Right lung (tissue), 5 donors: ENCODE data around the gene MYH9. TPM values are rescaled to one million over a fixed set of nuclear protein-coding genes. Genes with fewer than 3 reads are reported as not detected.
"Not testable (repeated sequence)": the region's sequence is repeated elsewhere in the genome, so short reads cannot be mapped to it uniquely, and the experiment has no call there.

Experiments
- DNase-seq, 2 donors: peaks; one replicate each; pipeline ENCODE4 v3.0.0-alpha.2; 2013
- polyA plus RNA-seq, 5 donors: library from polyadenylated mRNA; unstranded; fragments of 120-200 nt; gene quantifications; one replicate each; pipeline versions ENCODE4 v1.2.1 to v1.2.3, GENCODE V29; 2013; ENCODE audit warnings: inconsistent platforms in 1 of 5, low replicate concordance in 1 of 5; ENCODE audit not compliant: insufficient read length in 5 of 5, insufficient read depth in 1 of 5

Gene MYH9
- polyA plus RNA-seq, 5 donors, result 171 to 285 (median 216) TPM

DNA sequence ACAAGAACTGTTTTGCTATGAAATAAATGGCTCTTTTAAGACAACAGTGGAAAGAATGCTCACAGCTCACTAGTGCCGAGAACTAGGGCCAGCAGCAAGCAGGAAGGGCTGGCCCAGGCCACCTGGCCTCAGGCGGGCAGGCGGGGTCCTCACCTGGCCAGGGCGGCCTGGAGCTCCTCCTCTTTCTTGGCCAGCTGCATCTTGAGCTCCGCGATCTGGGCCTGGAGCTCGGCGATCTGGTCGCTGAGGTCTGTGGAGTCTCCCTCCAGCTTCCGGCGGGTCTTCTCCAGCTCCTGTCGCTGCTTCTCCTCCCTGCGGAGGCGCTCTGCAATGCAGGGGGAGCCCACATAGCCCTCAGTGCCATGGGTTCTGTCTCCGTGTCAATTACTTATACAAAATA, 91.1 kb downstream of the MYH9 start:
- no peak for DNase-seq

DNA sequence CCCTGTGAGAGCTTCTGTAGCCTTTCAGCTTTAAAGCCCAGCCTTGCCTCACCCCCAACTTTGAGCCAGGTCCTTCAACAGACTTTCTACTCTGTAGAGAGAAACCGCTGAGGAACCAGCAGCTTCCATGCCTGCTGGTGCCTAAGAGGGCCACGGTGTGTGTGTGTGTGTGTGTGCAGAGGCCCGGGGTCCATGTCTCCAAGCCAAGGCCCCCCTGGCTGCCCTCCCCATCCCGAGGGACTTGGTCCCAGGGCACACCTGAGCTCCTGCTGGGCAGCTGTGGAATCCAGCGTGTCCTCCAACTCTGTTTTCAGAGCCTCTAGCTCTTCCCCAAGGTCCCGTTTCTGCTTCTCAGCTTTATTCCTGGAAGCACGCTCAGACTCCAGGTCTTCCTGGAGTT, 92.5 kb downstream of the MYH9 start:
- DNase-seq, result no peak

DNA sequence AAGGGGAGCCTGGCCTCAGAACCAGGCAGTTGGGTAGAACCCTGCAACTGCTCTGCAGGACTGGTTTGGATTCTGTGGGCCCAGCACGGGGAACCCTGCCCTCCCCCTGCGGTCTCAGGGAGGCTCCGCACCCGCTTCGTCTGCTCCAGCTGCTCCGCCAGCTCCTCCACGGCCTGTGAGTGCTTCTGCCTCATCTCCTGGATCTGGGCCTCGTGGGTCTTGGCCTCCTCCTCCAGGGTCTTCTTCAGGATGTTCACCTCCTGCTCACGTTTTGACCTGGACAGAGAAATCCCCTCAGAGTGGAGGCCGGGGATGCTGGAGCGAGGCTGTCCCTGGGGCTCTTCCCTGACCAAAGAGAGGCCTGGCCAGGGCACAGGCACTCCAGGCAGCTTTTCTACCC, 93.0 kb downstream of the MYH9 start:
- DNase-seq, result no peak

DNA sequence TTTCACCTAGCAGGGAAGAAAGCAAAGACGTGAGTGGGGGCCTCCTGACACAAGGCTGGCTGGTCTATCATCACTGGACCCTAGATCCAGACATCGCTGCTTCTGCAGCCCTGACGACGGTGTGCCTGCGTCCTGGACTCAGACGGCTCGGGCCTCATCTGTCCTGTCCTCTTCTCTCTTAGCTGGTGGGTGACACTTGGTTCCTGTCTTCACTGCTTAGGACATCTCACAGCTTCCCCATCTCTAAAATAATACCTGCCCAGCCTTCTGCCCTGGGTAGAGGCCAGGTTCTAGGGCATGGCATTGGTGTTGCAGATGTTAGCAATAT, 93.5 kb downstream of the MYH9 start:
- no peak for DNase-seq

DNA sequence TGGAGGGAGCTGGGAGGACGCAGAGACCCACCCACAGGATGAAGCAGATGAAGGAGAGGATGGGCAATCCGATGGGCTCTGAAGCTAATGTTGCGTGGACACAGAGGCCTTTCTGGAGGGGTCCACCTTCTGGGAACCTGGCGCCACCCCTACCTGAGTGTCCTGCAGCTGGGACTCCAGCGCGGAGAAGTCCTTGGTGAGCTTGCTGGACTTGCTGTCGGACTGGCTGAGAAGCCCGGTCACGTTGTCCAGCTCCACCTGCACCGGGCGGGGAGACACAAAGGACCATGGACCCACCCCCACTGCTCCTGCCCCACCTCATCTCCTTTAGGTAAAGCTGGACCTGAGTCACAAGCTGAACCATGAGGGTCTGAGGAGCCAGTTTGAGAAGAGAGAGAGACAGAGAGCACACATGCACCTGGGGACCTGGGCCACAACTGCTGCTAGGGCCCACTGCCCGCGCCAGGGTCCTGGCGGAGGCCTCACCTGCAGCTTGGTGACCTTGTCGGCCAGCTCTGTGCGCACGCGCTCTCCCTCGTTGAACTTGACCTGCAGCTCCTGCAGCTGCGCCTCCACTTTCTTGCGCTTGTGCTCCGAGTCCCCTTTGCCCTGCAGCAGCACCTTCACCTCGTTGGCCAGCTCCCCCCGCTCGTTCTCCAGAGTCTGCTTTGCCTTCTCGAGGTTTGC, 94.0 kb downstream of the MYH9 start:
- DNase-seq, result no peak

DNA sequence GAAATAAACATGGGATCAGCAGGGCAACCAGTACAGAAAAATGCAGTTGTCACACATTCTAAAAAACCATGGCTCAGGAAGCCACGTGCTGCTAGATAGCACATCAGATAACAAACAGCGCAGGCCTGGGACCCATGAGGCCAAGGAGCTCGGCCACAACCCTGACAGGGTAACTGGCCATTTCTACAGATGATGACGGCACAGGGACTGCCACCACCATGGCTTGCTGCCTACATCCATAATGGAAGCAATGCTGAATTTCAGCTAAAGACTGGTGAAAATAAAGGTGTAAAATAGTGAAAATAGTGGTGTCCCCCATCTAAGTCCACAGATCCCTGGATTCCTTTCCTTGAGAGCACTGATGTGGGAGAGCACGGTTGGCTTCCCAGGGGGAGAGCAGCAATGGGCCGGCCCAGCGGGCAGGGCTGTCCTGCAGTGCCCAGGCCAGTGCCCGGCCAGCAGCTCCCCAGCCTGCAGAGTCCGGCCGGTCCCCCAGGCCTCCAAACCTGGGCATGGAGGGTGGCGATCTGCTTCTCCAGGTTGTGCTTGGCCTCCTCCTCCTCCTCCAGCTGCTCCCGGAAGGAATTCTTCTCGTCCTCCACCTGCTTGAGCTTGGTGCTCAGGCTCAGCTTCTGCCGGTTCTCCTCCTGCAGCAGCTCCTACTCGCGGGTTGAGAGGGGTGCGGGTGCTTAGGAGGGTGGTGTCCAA, 94.8 kb downstream of the MYH9 start:
- DNase-seq, result no peak

DNA sequence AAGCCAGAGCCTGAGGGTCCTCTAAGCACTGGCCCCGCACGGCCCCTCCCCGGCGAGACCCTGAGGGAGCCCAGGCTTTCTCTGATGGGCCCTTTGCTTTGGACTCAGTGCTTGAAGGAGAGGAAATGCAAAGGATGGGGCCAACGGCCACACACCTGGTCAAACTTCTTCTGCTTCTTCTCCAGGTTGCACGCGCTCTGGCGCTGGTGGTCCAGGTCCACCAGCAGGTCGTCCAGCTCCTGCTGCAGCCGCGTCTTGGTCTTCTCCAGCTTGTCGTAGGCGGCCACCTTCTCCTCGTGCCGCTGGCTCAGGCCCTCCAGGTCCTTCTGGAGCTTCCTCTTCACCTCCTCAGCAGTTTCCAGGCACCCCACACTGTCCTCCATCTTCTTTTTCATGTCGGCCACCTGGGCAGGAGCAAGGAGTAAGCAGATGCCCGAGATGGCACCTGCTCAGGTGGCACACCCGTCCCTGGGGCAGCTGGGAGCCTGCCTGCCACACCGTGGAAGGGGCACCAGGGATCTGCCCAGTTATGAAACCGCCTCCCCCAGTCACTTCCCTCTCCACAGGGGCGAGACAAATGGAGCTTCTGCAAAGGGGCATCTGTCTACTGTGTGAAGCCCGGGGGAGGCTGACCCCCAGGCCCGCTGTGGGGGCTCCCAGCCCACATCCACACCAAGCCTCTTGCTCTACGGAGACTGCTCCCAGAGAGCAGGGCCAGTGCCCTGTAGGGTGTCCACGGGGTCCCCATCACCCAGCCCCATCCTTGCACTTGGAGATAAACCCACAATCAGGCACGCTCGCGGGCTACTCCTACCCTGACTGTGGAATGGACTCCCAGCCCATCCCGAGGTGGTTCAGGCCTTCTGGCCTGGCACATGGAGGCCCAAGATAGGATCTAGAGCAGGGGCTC, 95.7 kb downstream of the MYH9 start:
- DNase-seq, result no peak

DNA sequence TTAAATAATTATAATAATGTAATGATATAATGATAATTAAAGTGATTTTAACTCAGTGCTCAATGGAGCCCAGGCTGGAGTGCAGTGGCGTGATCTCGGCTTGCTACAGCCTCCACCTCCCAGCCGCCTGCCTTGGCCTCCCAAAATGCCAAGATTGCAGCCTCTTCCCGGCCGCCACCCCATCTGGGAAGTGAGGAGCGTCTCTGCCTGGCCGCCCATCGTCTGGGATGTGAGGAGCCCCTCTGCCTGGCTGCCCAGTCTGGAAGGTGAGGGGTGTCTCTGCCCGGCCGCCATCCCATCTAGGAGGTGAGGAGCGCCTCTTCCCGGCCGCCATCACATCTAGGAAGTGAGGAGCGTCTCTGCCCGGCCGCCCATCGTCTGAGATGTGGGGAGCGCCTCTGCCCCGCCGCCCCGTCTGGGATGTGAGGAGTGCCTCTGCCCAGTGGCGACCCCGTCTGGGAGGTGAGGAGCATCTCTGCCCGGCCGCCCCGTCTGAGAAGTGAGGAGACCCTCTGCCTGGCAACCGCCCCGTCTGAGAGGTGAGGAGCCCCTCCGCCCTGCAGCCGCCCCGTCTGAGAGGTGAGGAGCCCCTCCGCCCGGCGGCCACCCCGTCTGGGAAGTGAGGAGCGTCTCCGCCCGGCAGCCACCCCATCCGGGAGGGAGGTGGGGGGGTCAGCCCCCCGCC, 97.2 kb downstream of the MYH9 start:
- not testable (repeated sequence) for DNase-seq

DNA sequence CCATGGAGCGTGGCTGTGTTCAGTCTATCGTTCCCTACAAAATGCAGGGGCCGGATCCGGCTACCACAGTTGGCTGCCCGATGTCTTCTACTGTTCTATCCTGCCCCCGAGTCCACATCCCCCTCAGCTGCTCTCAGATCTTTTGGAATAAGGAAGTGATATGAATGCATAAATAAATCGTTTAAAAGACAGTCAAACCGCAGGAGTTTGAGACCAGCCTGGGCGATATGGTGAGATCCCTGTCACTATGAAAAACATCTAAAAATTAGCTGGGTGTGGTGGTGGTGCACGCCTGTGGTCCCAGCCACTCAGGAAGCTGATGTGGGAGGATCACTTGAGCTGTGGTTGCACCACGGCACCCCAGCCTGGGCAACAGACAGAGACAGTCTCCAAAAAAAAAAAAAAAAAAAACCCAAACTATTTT, 97.8 kb downstream of the MYH9 start:
- DNase-seq, result not testable (repeated sequence)

DNA sequence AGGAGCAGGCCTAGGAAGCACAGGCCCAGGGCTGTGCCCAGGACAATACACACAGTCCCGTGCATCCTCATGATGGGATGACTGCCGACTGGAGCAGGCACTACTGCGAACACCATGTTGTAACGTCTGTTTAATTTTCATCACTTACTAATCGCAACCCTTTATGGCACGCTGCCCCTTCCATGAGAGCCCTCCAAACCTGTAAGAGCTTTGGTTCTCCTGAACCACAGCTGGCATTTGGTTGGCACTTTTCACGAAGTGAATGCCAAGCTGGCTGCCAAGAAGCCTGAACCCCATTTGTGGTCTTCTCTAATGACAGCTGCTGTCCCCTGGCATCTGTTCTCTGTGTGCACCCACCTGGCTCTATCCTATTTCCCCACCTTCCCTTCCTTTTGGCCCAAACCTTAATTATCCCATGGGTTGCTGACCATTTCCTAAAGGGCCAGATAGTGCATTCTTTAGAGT, 98.3 kb downstream of the MYH9 start:
- no peak for DNase-seq

DNA sequence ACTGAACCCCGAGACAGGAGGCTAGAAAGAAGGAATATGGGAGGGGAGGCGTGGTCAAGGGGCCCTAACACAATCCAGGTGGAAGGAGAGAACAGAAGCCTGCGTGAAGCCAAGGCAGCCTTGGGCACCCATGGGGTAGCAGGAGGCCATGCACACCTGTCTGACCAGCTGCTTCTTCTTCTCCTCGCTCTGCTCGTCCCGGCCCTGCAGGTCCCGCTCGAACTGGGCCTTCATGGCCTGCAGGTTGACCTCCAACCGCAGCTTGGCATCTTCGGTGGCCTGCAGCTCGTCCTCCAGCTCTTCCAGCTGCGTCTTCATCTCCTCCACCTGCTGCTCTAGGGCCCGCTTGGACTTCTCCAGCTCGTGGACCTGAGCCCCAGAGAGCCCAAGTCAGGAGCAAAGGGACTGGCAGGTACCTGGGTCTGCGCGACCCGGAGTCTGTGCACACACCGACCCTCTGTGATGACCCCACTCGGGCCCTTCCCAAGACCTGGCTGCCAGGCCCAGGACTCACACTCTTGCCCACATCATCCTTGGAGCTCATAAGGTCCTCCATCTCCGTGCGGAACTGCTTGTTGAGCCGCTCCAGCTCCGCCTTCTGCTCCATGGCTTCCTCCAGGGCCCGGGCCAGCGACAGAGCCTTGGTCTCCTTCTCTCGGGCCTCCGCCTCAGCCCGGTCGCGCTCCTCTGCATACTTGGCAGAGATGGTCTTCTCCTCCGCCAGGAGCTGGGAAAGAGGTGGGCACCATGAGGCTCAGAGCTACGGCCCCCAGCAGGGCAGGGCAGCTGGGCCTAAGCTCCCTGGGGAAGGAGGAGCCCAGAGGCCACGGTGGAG, 99.0 kb downstream of the MYH9 start:
- DNase-seq, result no peak

DNA sequence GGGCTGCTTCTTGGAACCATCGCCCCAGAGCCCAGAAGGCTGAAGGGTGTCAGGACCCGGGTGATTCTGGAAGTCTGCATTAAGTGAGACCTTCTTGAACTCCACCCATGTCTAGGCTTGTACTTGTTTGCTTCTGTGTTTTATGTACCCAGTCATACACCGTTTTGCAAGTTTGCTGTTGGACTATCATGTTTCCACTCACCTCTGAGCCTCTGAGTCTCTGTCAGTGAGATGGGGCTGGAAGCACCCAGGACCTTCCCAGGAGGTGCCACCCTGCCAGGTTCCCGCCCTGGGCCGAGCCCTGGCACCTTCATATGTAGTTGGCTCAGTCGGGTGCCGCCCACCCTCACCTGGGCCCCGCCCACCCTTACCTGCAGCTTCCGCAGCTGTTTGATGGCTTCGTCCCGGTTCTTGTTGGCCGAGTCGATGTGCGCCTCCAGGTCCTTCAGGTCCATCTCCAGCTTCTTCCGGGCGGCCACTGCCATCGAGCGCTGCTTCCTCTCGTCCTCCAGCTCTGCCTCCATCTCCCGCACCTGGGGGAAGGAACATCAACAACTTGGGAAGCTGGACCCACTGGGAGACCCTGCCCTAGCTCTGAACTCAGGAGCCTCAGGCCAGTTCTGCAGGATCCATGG, 99.8 kb downstream of the MYH9 start:
- no peak for DNase-seq

DNA sequence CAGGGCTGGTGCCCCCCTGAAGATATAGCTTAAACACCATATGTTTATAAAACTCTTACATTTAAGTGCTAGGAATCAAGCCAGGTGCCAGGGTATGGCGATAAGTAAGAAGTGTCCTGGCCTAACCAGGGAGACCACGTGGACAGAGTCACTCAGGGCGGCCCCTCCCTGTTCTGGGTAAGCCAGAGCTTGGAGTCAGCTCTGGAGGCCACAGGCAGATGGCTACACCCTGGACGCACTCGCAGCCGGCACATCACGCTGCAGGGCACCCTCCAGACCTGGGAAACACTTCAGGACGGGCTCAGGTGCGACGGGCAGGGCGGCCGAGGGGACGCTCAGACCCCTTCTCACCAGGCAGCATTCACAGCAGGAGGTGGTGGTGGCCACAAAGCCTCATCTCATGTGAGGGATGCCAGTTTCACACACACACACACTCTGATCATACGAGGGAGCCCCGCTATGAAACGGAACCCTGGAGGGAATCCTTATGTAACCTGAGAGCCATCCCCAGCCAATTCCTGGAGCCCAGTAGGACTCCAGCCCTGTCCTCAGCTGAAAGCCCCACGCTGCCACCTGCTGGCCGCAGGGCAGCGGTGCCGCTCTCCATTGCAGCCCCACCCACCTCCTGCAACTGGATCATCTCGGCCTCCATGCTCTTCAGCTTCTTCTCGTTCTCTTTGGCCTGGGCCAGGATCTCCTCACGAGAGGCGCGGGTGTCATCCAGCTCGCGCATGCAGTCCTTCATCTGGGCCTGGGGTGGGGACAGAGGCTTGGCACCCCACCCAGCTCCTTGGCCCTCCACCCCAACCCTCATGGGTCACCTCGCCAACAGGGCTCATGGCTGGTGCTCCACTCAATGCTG, 101.4 kb downstream of the MYH9 start:
- peak; percentile 35 to 55 for DNase-seq

DNA sequence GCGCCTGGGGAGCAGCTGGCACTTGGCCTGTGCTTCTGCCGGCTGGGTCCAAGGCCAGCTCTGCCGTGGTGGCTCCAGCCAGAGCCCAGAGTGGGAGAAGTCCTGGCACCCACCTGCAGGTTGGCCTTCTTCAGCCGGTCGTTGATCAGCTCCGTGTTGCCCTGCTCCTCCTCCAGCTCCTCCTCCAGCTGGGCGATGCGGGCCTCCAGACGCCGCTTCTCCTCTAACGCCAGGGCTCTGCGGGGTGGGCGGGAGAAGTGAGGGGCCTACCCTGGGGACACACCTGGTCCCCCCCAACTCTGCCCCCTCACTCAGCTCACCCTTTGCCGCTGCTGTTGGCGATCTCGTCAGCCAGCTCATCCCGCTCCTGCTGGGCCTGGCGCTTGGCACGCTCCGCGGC, 102.2 kb downstream of the MYH9 start:
- no peak for DNase-seq

DNA sequence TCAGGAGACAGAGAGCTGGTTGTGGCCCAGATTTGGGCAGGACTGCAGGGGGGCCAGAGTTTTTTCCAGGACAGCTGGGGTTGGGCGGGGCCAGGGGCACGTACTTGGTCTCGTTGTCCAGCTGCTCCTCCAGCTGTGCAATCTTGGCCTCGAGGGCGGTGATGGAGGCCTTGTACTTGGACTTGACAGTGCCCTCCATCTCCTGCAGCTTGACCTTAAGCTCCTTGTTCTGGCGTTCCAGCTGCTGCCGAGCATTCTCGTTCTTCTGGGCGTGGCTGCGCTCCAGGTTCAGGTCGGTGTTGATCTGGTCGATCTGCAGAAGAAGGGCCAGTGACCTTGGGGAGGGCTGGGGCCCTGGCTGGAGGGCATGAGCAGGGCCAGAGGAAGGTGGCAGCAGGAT, 102.8 kb downstream of the MYH9 start:
- DNase-seq, result no peak

DNA sequence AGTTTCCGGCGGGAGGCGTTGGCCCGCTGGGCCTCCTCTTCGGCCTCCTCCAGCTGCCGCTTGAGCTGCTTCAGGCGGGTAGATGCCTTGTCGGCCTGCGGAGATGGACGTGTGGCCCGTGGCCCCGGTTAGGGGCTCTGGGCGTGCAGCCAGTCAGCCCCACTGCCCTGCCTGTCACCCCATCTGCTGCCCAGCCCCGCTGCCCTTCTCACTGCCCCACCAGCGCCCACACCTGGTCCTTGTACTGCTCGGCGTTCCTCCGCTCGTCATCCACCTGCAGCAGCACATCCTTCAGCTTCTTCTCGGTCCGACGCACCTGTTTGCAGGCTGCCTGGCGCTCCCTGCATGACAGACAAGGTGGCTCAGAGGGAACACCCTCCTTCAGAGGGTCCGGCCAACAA, 103.6 kb downstream of the MYH9 start:
- DNase-seq, result no peak

DNA sequence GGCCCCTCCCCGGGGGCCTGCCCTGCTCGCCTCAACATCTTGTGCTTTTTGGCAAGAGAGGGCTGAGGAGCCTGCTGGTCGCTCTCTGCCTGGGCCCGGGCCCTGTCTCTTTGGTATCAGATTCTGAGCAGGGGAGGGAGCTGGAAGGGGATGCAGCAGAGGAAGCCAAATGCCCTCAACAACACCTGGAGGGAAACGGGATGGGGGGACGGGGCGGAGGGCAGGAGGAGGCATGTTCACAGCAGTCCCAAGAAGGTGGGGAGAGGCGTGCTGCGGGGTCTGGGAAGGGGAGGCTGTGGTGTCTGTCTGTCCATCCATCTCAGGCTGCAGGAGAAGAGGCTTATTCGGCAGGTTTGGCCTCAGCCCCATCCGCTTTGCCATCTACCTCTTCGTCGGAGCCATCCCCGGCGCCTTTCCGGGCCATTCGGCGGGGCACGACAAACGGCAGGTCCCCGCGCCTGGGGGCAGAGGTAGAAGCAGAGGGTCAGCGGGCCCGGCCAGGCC, 105.4 kb downstream of the MYH9 start:
- no peak for DNase-seq

DNA sequence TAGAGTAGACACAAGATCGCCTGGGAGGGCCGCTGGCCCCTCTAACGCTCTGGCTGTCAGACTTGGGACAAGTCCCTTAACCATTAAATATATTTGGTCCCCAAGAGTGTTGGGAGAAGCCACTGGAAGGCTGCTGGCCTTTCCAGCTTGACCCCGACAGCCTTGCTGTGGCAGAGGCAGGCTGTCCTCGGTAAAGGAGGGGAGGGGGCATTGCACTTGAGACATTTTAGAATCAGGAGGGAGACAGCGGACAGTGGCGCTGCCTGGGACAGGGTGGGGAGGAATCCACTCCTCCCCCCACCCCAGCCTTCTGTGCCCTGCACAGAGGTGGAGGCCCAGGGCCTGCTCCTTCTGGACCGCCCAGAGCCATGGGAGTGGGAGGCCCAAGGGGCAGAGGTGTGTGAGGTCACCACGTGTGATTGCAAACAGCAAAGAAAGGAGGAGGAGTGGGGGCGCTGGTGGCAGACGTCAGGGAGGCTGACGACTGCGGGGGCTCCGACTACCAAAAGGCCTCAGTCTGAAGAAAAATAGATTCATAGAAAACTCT, 105.9 kb downstream of the MYH9 start:
- DNase-seq, result no peak

DNA sequence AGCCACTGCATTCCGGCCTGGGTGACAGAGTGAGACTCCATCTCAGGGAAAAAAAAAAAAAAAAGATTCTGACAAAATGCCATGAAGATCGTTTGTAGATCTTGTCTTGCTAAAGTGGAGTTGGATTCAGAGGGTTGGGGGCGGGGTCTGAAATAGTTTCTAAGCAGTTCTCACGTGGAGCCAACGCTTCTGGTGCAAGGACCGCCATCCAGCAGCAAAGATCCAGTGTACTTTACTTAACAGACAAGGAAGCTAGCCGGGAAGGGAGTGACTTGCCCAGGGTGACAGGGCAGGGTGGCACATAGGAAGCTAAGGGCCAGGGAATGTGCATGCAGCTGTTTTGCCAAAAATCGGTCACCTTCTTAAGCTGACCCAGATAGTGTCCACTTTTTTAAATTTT, 107.4 kb downstream of the MYH9 start:
- no peak for DNase-seq
